Prostate gland (tissue), 2 donors: Measurements from ENCODE around the gene GPR158. TPM values are rescaled to one million over a fixed set of nuclear protein-coding genes. Genes with fewer than 3 reads are reported as not detected.
"Not testable (repeated sequence)": the region's sequence is repeated elsewhere in the genome, so short reads cannot be mapped to it uniquely, and the experiment has no call there.

Source experiments
- DNase-seq: peaks from one replicate; pipeline ENCODE4 v3.0.0-alpha.2; 2019; ENCODE audit warnings: low spot score
- H3K27ac ChIP-seq, 2 donors: fragments of 200-600 bp; sonication (generic); 2 replicates each; pipeline ENCODE4 v1.5.1; 2017 to 2019
- H3K27me3 ChIP-seq: fragments of 200-600 bp; sonication (generic); replicated peaks from 2 replicates; pipeline ENCODE4 v1.5.1; 2019; ENCODE audit not compliant: insufficient read depth
- H3K36me3 ChIP-seq, 2 donors: fragments of 200-600 bp; sonication (generic); 1 replicate in 1 of 2; 2 replicates in 1 of 2; pipeline versions ENCODE4 v1.5.1 to v1.8.1; 2017 to 2019
- H3K4me1 ChIP-seq: fragments of 200-600 bp; sonication (generic); replicated peaks from 2 replicates; pipeline ENCODE4 v1.5.1; 2019
- H3K4me3 ChIP-seq, 2 donors: fragments of 200-600 bp; sonication (generic); 2 replicates each; pipeline ENCODE4 v1.5.1; 2017 to 2019
- H3K9me3 ChIP-seq: fragments of 200-600 bp; sonication (generic); 2 replicates; pipeline ENCODE4 v1.5.1; 2017
- CTCF ChIP-seq, 4 experiments: fragments of 200-600 bp in 2 of 4; fragments of 450-650 bp in 2 of 4; sonication (generic) in 2 of 4; IDR thresholded peaks; 1 replicate in 3 of 4; 2 replicates in 1 of 4; pipeline ENCODE4 v1.5.1; 2016 to 2019; ENCODE audit warnings: antibody characterized with exemption in 4 of 4, mild to moderate bottlenecking in 2 of 4, moderate library complexity in 2 of 4
- POLR2A ChIP-seq: fragments of 450-650 bp; IDR thresholded peaks from one replicate; pipeline ENCODE4 v1.6.1; 2016; ENCODE audit warnings: antibody characterized with exemption, mild to moderate bottlenecking
- POLR2AphosphoS5 ChIP-seq: sonication (generic); formaldehyde crosslinking; IDR thresholded peaks from one replicate; pipeline ENCODE4 v1.6.1; 2017; ENCODE audit warnings: antibody characterized with exemption
- WGBS: methylation state at CpG from one replicate; pipeline ENCODE4 v1.1.5; 2018; 5-methylcytosine and 5-hydroxymethylcytosine counted together
- intact Hi-C: fragments of 100-400 bp; cut with DNase I; formaldehyde crosslinking; loops from one replicate; pipeline ENCODE4 v1.14.2; 2022
- total RNA-seq, 2 donors: library from RNA; depleted of rRNA; stranded (reverse); fragments of >200 nt; gene quantifications; one replicate each; pipeline ENCODE4 v1.1.0, GENCODE V29; 2016

The GPR158 gene
- total RNA-seq, 2 donors from 2014 or later: 0.36 to 1.5 TPM

GRCh38 chr10:25306386-25306785 lies 131.6 kb downstream of the GPR158 start:
- no peak for TF ChIP-seq CTCF (IDR thresholded peaks at IDR 0.05)
- no peak for TF ChIP-seq POLR2A
- no peak for TF ChIP-seq POLR2AphosphoS5

GRCh38 chr10:25308278-25308677 lies 133.5 kb downstream of the GPR158 start:
- WGBS: 88% methylated on average over 2 of the region's 3 CpGs
- DNase-seq: no peak
- no peaks in the 10 kb centered on the region for H3K27me3 ChIP-seq
- H3K4me3 ChIP-seq: no peak overlapping the region
- intact Hi-C loops: no loop called here
- H3K4me1 ChIP-seq: no peaks in the 10 kb centered on the region
- H3K36me3 ChIP-seq: no peaks in the 10 kb centered on the region
- no peak overlapping the region for H3K27ac ChIP-seq
- no peaks in the 10 kb centered on the region for H3K9me3 ChIP-seq
- TF ChIP-seq POLR2A (no peak), CTCF (IDR thresholded peaks at IDR 0.05) (no peak)

More at GRCh38 chr10:25306386-25306785, 131.6 kb downstream of the GPR158 start:
- no peak overlapping the region for H3K27ac ChIP-seq
- no peak overlapping the region for H3K4me3 ChIP-seq
- no peaks in the 10 kb centered on the region for H3K4me1 ChIP-seq
- DNase-seq: no peak
- no peaks in the 10 kb centered on the region for H3K36me3 ChIP-seq
- intact Hi-C loops: no loop called here
- no peaks in the 10 kb centered on the region for H3K9me3 ChIP-seq
- no peaks in the 10 kb centered on the region for H3K27me3 ChIP-seq
- WGBS: 85% methylated on average over 1 of the region's 1 CpG

GRCh38 chr10:25317596-25318211 lies 142.9 kb downstream of the GPR158 start:
- H3K4me1 ChIP-seq, H3K9me3 ChIP-seq, H3K27ac ChIP-seq, DNase-seq, intact Hi-C loops, H3K27me3 ChIP-seq, H3K36me3 ChIP-seq, H3K4me3 ChIP-seq: not testable (repeated sequence)
- WGBS: 67% methylated on average over 9 of the region's 9 CpGs

GRCh38 chr10:25327273-25327672 lies 152.5 kb downstream of the GPR158 start:
- H3K27ac ChIP-seq: no peak overlapping the region
- no peaks in the 10 kb centered on the region for H3K9me3 ChIP-seq
- TF ChIP-seq POLR2A (no peak), POLR2AphosphoS5 (no peak), CTCF (IDR thresholded peaks at IDR 0.05) (no peak)
- H3K27me3 ChIP-seq: no peaks in the 10 kb centered on the region
- no peak for DNase-seq
- H3K4me1 ChIP-seq: no peaks in the 10 kb centered on the region
- 19% methylated on average over 3 of the region's 3 CpGs for WGBS
- H3K36me3 ChIP-seq: no peaks in the 10 kb centered on the region
- intact Hi-C loops: no loop called here
- no peak overlapping the region for H3K4me3 ChIP-seq

GRCh38 chr10:25328361-25328760 lies 153.6 kb downstream of the GPR158 start:
- Histone ChIP-seq H3K27me3 (no peaks in the 10 kb centered on the region), H3K4me1 (no peaks in the 10 kb centered on the region), H3K36me3 (no peaks in the 10 kb centered on the region), H3K4me3 (no peak overlapping the region), H3K9me3 (no peaks in the 10 kb centered on the region), H3K27ac (no peak overlapping the region)
- WGBS: 87% methylated on average over 3 of the region's 3 CpGs
- no peak for DNase-seq
- TF ChIP-seq POLR2AphosphoS5 (no peak), POLR2A (no peak), CTCF (IDR thresholded peaks at IDR 0.05) (no peak)
- intact Hi-C loops: no loop called here

DNA sequence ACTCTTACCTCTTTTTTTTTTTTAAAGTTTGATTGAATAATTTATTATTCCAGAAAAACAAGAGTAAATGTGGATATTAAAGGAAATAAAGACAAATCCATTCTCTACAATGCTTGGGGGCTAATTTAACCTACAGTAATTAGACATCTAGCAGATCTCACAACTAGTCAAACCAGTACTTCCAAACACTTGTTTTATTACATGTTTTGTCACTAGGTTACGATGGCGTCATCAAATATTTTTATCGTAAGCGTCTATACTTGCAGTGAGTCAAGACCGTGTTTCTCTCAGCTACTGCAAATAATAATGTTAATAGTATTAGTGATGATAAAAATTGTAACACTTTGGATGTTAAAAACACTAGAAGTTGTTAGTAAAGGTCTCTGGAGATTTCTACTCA lies 154.8 kb downstream of the GPR158 start:
- DNase-seq, intact Hi-C loops, H3K4me1 ChIP-seq, H3K9me3 ChIP-seq, H3K27me3 ChIP-seq, H3K36me3 ChIP-seq, H3K4me3 ChIP-seq, H3K27ac ChIP-seq: not testable (repeated sequence)
- WGBS: 52% methylated on average over 5 of the region's 5 CpGs
